SJCRH30 (cell line): ENCODE results near the gene TRPT1. TPM values are rescaled to one million over a fixed set of nuclear protein-coding genes. Genes with fewer than 3 reads are reported as not detected.
A peak's percentile ranks its signal among the peaks of the same experiment; 100 is the strongest.
"Not testable (repeated sequence)": the region's sequence is repeated elsewhere in the genome, so short reads cannot be mapped to it uniquely, and the experiment has no call there.

ENCODE experiments used
- DNase-seq, 2 experiments: peaks; one replicate each; pipeline ENCODE4 v3.0.0-alpha.2; 2015 to 2020
- H3K27ac ChIP-seq: fragments of 250-450 bp; sonication (Bioruptor Pico); 2 replicates; pipeline ENCODE4 v1.5.1; 2020; ENCODE audit warnings: mild to moderate bottlenecking, moderate library complexity
- H3K27me3 ChIP-seq: fragments of 250-450 bp; sonication (Bioruptor Pico); 2 replicates; pipeline ENCODE4 v1.5.1; 2020; ENCODE audit warnings: mild to moderate bottlenecking, moderate library complexity
- H3K36me3 ChIP-seq: fragments of 250-450 bp; sonication (Bioruptor Pico); 2 replicates; pipeline ENCODE4 v1.5.1; 2020; ENCODE audit warnings: mild to moderate bottlenecking, moderate library complexity
- H3K4me1 ChIP-seq: fragments of 250-450 bp; sonication (Bioruptor Pico); 2 replicates; pipeline ENCODE4 v1.5.1; 2020; ENCODE audit warnings: mild to moderate bottlenecking, moderate library complexity
- H3K4me3 ChIP-seq: fragments of 250-450 bp; sonication (Bioruptor Pico); 2 replicates; pipeline ENCODE4 v1.5.1; 2020; ENCODE audit warnings: mild to moderate bottlenecking, moderate library complexity
- H3K9me3 ChIP-seq: fragments of 250-450 bp; sonication (Bioruptor Pico); replicated peaks from 2 replicates; pipeline ENCODE4 v1.5.1; 2020; ENCODE audit warnings: mild to moderate bottlenecking, moderate library complexity
- total RNA-seq: library from RNA; depleted of rRNA; stranded (reverse); fragments of >200 nt; shearing (Covaris generic); gene quantifications from 2 replicates; pipeline ENCODE4 v1.2.3, GENCODE V29; 2014

The TRPT1 gene
- total RNA-seq, 1 experiment from 2014 or later = 24.9 TPM

DNA sequence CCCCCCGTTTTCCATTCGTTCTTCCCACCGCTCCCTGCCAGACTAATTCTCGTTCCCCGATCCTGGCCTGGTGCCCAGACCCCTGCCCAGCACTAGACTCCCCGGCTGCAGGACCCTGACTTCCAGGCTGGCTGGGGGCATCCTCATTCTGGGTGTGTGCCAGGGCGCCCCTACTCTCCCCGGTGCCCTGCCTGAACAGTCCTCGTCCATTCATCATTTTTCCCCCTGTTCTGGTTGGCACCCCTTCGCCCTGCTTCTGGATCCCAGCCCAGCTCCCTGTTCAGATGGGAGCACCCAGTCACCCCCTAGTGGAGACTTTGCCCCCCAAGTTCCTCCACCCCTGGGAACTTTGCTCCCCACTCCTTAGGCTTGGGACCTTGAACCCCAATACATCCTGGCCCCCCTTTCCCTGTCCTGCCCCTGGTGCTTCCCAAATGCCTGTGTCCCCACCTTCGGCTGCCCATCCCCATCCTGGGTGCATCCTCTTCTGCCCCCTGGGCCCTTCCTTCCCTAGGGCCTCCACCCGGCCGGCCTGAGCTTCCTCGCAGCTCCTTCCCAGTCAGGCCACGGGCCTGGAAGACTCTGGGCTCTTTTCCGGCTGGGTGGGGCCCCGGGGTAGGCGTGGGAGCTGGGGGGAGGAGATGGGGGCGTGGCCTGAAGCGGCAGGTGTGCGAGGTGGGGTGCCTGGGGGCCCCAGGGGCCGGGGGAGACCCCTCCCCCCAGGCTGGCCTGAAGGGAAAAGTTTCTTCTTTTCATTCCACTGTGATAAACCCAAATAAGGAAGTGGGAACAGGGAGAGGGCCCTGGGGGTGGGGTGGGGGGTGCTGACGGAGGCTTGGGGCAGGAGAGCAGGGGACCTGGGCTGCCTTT, 26.3 kb upstream of the TRPT1 start:
- no peaks in the 10 kb centered on the region for H3K27me3 ChIP-seq
- H3K9me3 ChIP-seq = no peaks in the 10 kb centered on the region
- peak overlapping the region; percentile 36; the same call in 1 of the 2 replicates for H3K27ac ChIP-seq
- H3K36me3 ChIP-seq = peaks cover 11% of the 10 kb centered on the region; the same call in 1 of the 2 replicates
- H3K4me1 ChIP-seq = peaks cover 27% of the 10 kb centered on the region
- DNase-seq = peak; percentile 52 to 53
- H3K4me3 ChIP-seq = peak overlapping the region; percentile 88

DNA sequence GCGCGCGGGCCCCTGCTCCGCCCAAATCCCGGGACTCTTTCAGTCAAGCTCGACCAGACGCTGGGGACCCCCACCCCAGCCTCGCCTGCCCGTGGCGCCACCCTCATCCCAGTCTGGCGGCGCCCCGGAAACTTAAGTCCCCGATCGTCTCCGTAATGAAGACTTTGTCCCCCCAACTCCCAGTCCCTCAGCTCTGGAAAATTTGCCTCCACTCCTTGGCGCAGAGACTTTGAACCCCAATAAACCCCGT, 25.7 kb upstream of the TRPT1 start:
- no peaks in the 10 kb centered on the region for H3K27me3 ChIP-seq
- H3K4me1 ChIP-seq = peaks cover 27% of the 10 kb centered on the region
- peaks cover 9% of the 10 kb centered on the region; the same call in 1 of the 2 replicates for H3K36me3 ChIP-seq
- peak overlapping the region; percentile 88 for H3K4me3 ChIP-seq
- DNase-seq = no peak
- peak overlapping the region; percentile 36; the same call in 1 of the 2 replicates for H3K27ac ChIP-seq
- no peaks in the 10 kb centered on the region for H3K9me3 ChIP-seq

GRCh38 chr11:64251016-64251752, 25.2 kb upstream of the TRPT1 start, which contains the start of gene PLCB3:
Gene PLCB3, plus strand, starts transcription at chr11:64251530. Its CDS starts 120 bp downstream, at chr11:64251650.
- H3K9me3 ChIP-seq = no peaks in the 10 kb centered on the region
- H3K27ac ChIP-seq = peak within 1 kb of the TSS; percentile 36; the same call in 1 of the 2 replicates
- peak; percentile 44 to 65 for DNase-seq
- peaks cover 10% of the 10 kb centered on the region for H3K36me3 ChIP-seq
- H3K27me3 ChIP-seq = no peaks in the 10 kb centered on the region
- peak within 1 kb of the TSS; percentile 88 for H3K4me3 ChIP-seq
- peaks cover 27% of the 10 kb centered on the region for H3K4me1 ChIP-seq

DNA sequence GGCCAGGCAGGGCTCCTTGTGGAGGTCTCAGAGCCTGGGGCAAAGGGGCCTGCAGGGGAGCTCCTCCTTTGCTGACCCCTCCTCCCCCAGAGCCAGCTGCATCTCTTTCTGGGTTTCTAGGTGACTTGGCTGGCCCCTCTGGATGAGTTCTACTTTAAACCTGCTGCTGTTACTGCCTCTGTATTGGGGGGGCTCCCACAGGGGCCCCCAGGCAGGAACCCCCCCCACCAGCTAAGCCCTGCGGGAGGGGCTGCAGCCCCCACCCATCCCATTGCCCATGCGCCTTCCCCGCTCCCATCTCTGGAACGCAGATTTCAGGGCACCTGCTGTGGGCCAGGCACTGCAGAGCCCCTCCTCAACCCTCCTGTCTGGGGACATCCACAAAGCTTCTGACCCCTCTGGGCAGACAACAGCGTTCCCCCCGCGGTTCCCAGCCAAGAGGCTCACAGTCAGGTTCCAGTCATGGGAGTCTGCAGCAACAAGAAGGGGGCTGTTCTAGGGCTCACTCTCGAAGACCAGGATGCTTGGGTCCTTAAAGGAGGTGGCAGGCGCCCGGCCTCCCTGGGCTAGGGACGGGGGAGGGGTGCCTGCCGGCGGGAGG, 24.5 kb upstream of the TRPT1 start:
- no peak overlapping the region for H3K27ac ChIP-seq

DNA sequence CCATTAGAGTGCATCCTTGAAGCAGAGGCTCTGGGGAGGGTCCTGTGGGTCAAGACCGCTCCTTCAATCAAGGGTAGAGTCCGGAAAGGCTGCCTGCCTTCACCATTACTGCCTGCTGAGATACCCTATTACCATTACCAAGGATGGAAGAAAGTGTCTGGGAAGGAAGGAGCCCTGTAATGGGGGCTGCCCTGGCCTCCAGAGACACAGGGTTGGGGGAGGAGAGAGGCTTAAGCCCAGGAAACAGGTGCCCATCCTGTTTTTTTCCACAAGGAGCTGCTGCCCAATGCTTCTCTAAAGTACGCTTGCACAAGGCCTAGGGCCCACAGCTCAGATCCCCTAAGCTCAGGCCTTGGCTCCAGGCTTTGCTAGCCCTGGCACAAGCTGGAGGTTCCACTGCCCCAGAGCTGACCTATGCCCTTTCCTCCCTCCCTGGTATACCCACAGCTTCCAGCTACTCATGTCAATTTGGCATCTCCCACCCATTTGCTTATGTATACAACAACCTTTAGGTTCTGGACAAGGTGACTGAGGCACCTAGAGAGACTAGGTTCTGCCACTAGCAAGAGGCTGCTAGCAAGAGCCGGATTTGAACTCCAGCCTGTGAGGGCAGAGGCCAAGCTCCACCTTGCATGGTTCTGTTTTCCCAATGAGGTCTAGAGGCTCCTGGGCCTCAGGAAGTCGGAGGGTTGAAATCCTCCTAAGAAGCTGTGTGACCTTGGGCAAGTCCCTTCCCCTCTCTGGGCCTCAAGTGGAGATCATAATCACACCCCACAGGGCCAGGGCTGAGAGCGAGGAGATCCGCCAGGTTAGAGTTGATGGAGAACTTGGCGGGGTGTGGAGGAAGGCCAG, 23.8 kb upstream of the TRPT1 start:
- peaks cover 27% of the 10 kb centered on the region for H3K4me1 ChIP-seq
- no peaks in the 10 kb centered on the region for H3K27me3 ChIP-seq
- no peak overlapping the region for H3K27ac ChIP-seq

More for the DNA sequence above, 24.5 kb upstream of the TRPT1 start:
- no peaks in the 10 kb centered on the region for H3K9me3 ChIP-seq
- H3K27me3 ChIP-seq = no peaks in the 10 kb centered on the region
- H3K4me3 ChIP-seq = peak overlapping the region; percentile 88
- H3K36me3 ChIP-seq = peaks cover 13% of the 10 kb centered on the region
- peak in 1 of 2 experiments; percentile 30 for DNase-seq
- H3K4me1 ChIP-seq = peaks cover 27% of the 10 kb centered on the region

DNA sequence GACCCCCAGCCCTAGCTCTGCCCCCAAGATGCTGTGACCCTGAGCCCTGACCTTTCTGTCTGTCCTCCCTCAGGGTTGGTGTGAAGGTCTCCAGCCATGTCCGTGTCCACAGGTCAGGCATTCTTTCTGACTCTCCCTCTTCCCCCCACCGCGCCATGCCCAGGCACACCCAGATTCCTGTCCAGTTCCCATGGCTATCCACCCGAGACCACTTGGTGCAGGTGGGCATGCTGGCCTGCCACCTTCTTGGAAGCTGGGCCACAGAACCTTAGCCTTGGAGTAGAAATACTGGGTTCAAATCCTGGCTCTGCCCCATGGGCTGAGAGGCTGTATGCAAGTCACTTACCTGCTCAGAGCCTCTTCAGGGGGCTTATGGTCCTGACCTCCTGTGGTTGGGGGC, 23.1 kb upstream of the TRPT1 start:
- peaks cover 17% of the 10 kb centered on the region for H3K36me3 ChIP-seq
- peaks cover 27% of the 10 kb centered on the region for H3K4me1 ChIP-seq
- H3K27me3 ChIP-seq = no peaks in the 10 kb centered on the region
- no peaks in the 10 kb centered on the region for H3K9me3 ChIP-seq
- DNase-seq = no peak
- no peak overlapping the region for H3K27ac ChIP-seq
- H3K4me3 ChIP-seq = no peak overlapping the region

More for the DNA sequence above, 23.8 kb upstream of the TRPT1 start:
- Histone ChIP-seq H3K36me3 (peaks cover 17% of the 10 kb centered on the region), H3K9me3 (no peaks in the 10 kb centered on the region), H3K4me3 (no peak overlapping the region)
- peak; percentile 47 to 74 for DNase-seq

- Histone ChIP-seq H3K36me3 (peaks cover 20% of the 10 kb centered on the region), H3K4me1 (peaks cover 28% of the 10 kb centered on the region), H3K4me3 (no peak overlapping the region), H3K9me3 (no peaks in the 10 kb centered on the region), H3K27ac (no peak overlapping the region), H3K27me3 (no peaks in the 10 kb centered on the region)
- no peak for DNase-seq
Observed at GRCh38 chr11:64248578-64248977, 22.6 kb upstream of the TRPT1 start.

- H3K4me1 ChIP-seq = peaks cover 33% of the 10 kb centered on the region
- H3K4me3 ChIP-seq = peak overlapping the region; percentile 69
- peaks cover 27% of the 10 kb centered on the region for H3K36me3 ChIP-seq
- H3K27ac ChIP-seq = peak overlapping the region; percentile 72
- H3K9me3 ChIP-seq = no peaks in the 10 kb centered on the region
- no peak for DNase-seq
- H3K27me3 ChIP-seq = no peaks in the 10 kb centered on the region
Observed at GRCh38 chr11:64247729-64248531, 21.9 kb upstream of the TRPT1 start.

GRCh38 chr11:64246871-64247728, 21.1 kb upstream of the TRPT1 start, which contains the start of gene PPP1R14B:
Gene PPP1R14B, minus strand, starts transcription at chr11:64246943. Its CDS starts 270 bp downstream, at chr11:64246673.
- H3K36me3 ChIP-seq = peaks cover 32% of the 10 kb centered on the region
- peak; percentile 92 for DNase-seq
- peak within 1 kb of the TSS; percentile 97 for H3K27ac ChIP-seq
- H3K4me3 ChIP-seq = peak within 1 kb of the TSS; percentile 97
- H3K9me3 ChIP-seq = no peaks in the 10 kb centered on the region
- H3K4me1 ChIP-seq = peaks cover 37% of the 10 kb centered on the region
- H3K27me3 ChIP-seq = no peaks in the 10 kb centered on the region

- not testable (repeated sequence) for H3K27me3 ChIP-seq, DNase-seq, H3K9me3 ChIP-seq
- peak overlapping the region; percentile 97 for H3K27ac ChIP-seq
- peaks cover 32% of the 10 kb centered on the region for H3K36me3 ChIP-seq
- peaks cover 37% of the 10 kb centered on the region for H3K4me1 ChIP-seq
- peak overlapping the region; percentile 97 for H3K4me3 ChIP-seq
Observed at GRCh38 chr11:64246621-64246870, 20.6 kb upstream of the TRPT1 start.

- Histone ChIP-seq H3K27ac (peak overlapping the region; percentile 97), H3K9me3 (no peaks in the 10 kb centered on the region), H3K27me3 (no peaks in the 10 kb centered on the region), H3K4me1 (peaks cover 37% of the 10 kb centered on the region), H3K4me3 (peak overlapping the region; percentile 97), H3K36me3 (peaks cover 32% of the 10 kb centered on the region)
- DNase-seq = no peak
Observed at GRCh38 chr11:64245797-64246620, 20.0 kb upstream of the TRPT1 start.

- H3K4me1 ChIP-seq = peaks cover 34% of the 10 kb centered on the region
- no peaks in the 10 kb centered on the region for H3K27me3 ChIP-seq
- H3K9me3 ChIP-seq = no peaks in the 10 kb centered on the region
- H3K4me3 ChIP-seq = peak overlapping the region; percentile 97
- peak; percentile 94 to 95 for DNase-seq
- H3K27ac ChIP-seq = peak overlapping the region; percentile 97
- peaks cover 32% of the 10 kb centered on the region for H3K36me3 ChIP-seq
Observed at GRCh38 chr11:64245401-64245796, 19.4 kb upstream of the TRPT1 start.
